ENCODE measurements around the gene TNFAIP2.

Gene TNFAIP2

DNA sequence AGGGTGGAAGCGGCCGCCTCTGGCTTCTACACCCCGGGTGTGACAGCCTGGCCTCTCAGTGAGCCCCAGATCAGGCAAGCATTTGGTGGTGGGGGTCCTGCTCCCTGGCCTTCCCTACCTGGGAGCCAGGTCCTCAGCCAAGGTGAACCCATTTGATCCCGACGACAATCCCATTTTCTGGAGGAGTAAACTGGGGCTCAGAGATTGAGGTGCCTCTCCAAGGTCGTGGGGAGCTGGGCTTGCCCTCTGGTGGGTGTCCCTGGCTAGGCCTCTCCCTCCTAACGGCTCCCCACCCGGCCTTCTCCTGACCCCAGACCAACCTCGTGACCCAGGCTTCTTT lies 31.4 kb upstream of the TNFAIP2 start:
- H3K27ac ChIP-seq = no peak overlapping the region
- no peak for DNase-seq (ENCODE audit: low read depth, low spot score)

GRCh38 chr14:103093856-103094405 lies 29.3 kb upstream of the TNFAIP2 start:
- H3K27ac ChIP-seq = no peak overlapping the region
- DNase-seq (ENCODE audit: low read depth, low spot score) = no peak

GRCh38 chr14:103094406-103095209 lies 28.7 kb upstream of the TNFAIP2 start, which contains the start of gene EXOC3L4:
EXOC3L4 (plus strand) TSS chr14:103094725; CDS start chr14:103100220, 5,495 bp downstream.
- no peak for DNase-seq (ENCODE audit: low read depth, low spot score)
- H3K27ac ChIP-seq = no peak within 1 kb of the TSS

GRCh38 chr14:103095210-103095778 lies 28.0 kb upstream of the TNFAIP2 start:
- DNase-seq (ENCODE audit: low read depth, low spot score) = no peak

DNA sequence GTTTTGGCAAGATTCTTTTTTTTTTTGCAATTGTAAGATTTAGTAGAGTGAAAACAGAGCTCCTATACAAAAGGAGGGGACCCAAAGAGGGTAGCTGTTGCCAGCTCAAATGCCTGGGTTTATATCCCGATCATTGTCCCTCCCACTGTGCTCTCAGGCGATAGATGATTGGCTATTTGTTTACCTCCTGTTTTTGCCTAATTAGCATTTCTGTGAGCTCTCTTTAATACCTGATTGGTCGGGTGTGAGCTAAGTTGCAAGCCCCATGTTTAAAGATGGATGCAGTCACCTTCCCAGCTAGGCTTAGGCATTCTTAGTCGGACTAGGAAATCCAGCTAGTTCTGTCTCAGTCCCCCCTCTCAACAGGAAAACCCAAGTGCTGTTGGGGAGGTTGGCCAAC lies 26.9 kb upstream of the TNFAIP2 start:
- DNase-seq (ENCODE audit: low read depth, low spot score) = no peak
- no peak overlapping the region for H3K27ac ChIP-seq

More at GRCh38 chr14:103095210-103095778, 28.0 kb upstream of the TNFAIP2 start:
- H3K27ac ChIP-seq = no peak overlapping the region

GRCh38 chr14:103097244-103097993 lies 25.8 kb upstream of the TNFAIP2 start:
- no peak for DNase-seq (ENCODE audit: low read depth, low spot score)
- H3K27ac ChIP-seq = no peak overlapping the region

DNA sequence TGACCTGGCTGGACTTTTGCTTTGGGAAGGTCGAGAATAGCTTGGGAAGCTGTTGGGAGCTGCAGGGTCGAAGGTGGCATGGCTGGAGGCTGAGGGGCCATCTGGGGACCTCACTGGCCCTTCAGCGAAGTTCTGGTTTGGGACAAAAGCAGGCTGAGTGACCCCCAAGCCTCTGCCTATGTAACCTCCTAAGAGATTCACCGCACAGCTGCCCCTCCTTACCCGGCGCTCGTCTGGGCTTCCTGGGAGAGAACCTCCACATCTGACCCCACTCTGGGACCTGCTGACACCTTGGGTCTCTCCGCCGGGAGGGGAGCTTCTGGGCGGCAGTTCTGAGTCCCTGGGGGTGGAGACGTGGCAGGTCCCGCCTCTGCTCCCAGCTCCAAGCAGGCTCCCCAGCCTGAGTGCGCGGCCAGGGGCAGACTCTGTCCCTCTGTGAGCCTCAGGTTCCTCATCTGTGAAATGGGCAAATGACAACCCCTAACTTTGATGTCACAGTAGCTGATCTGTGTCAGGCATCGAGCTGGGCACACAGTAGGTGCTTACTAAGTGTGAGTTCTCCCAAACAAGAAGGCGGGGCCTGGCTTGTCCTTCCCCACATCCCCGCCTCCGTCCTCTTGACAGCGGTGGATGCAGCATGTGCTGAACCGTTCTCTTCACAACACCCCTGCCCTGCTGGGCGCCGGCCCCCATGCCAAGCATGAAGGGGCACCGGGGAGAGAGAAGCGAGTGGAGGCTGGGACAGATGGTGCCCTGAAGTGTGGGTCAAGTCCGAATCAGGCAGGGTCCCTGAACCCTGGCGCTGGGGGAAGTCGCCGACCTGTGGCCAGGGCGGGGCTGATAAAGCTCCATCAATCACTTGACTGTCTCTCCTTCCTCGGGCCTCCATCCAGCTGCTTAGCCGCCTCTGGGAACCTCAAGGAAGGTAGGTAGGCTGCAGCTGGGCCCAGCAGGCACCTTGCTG lies 25.0 kb upstream of the TNFAIP2 start:
- no peak for DNase-seq (ENCODE audit: low read depth, low spot score)
- no peak overlapping the region for H3K27ac ChIP-seq

DNA sequence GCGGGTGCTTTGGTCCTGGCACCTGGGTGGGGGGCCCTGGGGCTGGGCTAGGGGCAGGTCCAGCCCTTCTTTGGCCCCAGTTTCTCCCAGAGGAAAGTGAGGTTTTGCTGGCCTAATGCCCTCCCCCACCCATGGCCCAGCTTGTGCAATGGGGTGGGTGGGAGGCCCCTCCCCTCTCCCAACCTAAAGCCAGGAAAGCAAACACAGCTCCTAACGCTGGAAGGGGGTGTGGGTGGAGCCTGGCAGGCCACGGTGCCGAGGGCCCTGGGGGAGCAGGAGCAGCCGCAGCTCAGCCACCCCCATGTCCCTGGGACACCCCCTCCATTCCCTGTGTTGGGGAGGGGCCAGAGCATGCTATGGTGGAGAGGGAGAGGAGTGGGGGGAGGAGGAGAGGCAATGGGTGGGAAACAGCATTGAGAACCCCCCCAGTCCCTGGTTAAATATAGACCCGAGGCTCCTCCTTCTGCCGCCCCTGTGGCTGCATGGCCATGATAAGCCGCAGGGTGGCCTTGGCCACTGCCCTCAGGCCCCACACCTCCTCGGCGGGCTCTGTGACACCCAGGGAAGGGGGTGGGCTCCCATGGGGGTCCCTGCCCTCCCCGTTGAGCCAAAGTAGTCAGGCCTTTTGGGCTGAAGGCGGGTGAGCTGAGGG lies 24.1 kb upstream of the TNFAIP2 start:
- no peak for DNase-seq (ENCODE audit: low read depth, low spot score)
- H3K27ac ChIP-seq = no peak overlapping the region

GRCh38 chr14:103099733-103100280 lies 23.5 kb upstream of the TNFAIP2 start:
- H3K27ac ChIP-seq = no peak overlapping the region
- DNase-seq (ENCODE audit: low read depth, low spot score) = no peak

- H3K27ac ChIP-seq = no peak overlapping the region
- DNase-seq (ENCODE audit: low read depth, low spot score) = no peak
Measured at GRCh38 chr14:103100281-103101121, 22.8 kb upstream of the TNFAIP2 start.

DNA sequence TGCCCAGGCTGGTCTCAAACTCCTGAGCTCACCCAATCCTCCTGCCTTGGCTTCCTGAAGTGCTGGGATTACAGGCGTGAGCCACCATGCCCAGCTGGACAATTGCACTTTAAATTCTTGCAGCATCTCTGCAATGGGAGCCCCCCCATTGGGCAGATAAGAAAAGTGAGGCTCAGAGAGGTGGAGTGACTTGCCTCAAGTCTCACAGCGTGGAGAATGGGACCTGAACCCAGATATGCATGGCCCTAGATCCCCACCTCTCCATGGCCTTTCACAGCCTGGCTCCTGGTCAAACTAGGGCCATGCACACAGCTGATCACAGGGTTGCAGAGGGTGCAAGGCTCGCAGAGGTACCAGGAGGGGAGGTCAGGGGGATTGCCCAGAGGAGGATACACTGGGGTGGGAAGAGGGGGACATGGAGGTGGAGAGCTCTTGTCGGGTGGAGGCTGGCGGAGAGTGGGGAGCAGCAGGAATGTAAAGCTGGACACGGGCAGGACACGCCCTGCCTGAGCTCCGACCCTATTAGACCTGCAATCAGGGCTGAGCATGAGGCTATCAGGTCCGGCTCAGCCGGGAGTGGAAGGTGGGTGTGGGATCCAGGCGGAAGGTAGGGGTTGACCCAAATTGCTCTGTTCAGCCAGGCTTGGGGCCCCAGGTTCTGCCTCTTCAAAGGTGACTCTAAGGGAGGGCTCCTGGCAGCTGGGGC lies 21.9 kb upstream of the TNFAIP2 start:
- no peak for DNase-seq (ENCODE audit: low read depth, low spot score)
- H3K27ac ChIP-seq = no peak overlapping the region

- no peak overlapping the region for H3K27ac ChIP-seq
- DNase-seq (ENCODE audit: low read depth, low spot score) = no peak
Measured at GRCh38 chr14:103101963-103102688, 21.1 kb upstream of the TNFAIP2 start.

DNA sequence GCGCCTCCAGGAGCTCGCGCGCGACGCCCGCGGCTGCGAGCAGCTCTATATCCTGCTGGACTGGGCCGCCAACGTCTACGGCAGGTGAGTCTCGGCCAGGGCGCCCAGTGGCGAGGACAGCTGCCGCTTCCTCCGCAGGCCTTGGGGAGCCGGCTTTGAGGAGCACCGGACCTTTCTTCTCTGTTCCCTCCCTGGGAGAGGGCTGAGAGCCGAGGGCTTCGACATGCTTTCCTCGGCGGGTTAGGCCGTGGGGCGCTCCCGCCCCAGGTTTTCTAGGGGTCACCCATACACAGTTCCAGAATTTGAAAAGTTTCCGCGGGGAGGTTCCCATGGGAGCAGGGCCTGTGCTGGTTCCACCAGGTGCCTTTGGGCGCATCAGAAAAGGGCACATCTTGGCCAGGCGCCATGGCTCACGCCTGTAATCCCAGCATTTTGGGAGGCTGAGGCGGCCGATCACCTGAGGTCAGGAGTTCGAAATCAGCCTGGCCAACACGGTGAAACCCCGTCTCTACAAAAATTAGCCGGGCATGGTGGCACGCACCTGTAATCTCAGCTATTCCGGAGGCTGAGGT lies 20.5 kb upstream of the TNFAIP2 start:
- DNase-seq (ENCODE audit: low read depth, low spot score) = no peak
- no peak overlapping the region for H3K27ac ChIP-seq

DNA sequence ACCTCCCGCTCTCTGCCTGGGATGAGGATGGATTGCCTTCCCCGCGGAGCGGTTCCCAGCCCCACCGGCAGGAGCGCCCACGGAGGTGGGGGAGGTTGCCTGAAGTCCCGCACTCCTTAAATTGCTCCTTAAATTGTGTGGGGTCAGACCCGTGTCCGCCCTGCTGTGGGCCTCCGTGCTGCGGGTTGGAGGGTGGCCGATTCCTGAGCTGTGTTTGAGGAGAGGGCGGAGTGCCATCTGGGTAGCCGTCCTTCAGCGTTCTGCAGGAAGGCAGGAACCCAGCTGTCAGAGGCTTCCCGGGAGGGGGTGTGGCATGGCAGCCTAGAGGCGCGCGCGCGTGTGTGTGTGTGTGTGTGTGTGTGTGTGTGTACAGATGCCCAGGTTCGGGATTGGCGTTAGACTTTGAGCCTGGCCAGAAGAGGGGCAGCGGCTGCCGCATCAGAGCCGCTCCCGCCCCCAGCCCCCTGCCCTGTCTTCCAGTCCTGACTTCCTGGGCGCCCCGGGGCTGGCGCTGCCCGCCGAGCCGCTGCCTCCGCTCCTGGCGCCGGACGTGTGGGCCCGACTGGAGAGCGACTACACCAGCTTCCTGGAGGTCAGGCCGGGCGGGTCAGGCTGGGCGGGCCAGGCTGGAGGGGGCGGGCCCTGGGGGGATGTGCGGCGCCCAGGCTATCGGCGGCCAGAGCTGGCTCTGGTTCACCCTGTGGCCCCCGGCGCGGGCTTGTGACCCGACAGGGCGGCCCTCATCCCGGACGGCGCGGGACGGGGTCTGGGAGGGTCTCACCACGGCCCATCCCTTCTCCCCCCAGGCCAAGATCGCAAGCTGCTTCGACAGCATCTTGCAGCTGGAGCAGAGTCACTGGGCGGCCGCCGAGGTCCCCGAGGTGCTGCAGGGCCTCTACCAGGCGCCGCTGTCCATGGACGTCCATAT lies 19.5 kb upstream of the TNFAIP2 start:
- peak; percentile 27 for DNase-seq (ENCODE audit: low read depth, low spot score)
- no peak overlapping the region for H3K27ac ChIP-seq

- DNase-seq (ENCODE audit: low read depth, low spot score) = no peak
- H3K27ac ChIP-seq = no peak overlapping the region
Measured at GRCh38 chr14:103104389-103104653, 18.9 kb upstream of the TNFAIP2 start.
